GM10248 (cell line): Measurements from ENCODE around the gene CSMD2.

Experiments
- CTCF ChIA-PET: fragments of 300-600 bp; sonication (Branson Sonifier 250); formaldehyde crosslinking; extraction: SDS; loops from one replicate; lab custom pipeline; 2021; ENCODE audit warnings: antibody characterized with exemption; lab: Yijun Ruan, JAX
- POLR2A ChIA-PET: fragments of 350-650 bp; sonication (Branson Sonifier 250); formaldehyde crosslinking; extraction: SDS; loops from one replicate; lab custom pipeline; 2020; ENCODE audit warnings: antibody characterized with exemption; lab: Yijun Ruan, JAX
- DNase-seq: peaks from one replicate; pipeline ENCODE4 v3.0.0; 2012; ENCODE audit errors: extremely low spot score
- TF ChIP-seq, protein P1 (sequence below): IDR thresholded peaks from 2 replicates; pipeline ENCODE4 v1.5.1; 2012; ENCODE audit warnings: mild to moderate bottlenecking, low read depth; ENCODE audit errors: extremely low read depth, missing control alignments, control extremely low read depth

Gene CSMD2

DNA sequence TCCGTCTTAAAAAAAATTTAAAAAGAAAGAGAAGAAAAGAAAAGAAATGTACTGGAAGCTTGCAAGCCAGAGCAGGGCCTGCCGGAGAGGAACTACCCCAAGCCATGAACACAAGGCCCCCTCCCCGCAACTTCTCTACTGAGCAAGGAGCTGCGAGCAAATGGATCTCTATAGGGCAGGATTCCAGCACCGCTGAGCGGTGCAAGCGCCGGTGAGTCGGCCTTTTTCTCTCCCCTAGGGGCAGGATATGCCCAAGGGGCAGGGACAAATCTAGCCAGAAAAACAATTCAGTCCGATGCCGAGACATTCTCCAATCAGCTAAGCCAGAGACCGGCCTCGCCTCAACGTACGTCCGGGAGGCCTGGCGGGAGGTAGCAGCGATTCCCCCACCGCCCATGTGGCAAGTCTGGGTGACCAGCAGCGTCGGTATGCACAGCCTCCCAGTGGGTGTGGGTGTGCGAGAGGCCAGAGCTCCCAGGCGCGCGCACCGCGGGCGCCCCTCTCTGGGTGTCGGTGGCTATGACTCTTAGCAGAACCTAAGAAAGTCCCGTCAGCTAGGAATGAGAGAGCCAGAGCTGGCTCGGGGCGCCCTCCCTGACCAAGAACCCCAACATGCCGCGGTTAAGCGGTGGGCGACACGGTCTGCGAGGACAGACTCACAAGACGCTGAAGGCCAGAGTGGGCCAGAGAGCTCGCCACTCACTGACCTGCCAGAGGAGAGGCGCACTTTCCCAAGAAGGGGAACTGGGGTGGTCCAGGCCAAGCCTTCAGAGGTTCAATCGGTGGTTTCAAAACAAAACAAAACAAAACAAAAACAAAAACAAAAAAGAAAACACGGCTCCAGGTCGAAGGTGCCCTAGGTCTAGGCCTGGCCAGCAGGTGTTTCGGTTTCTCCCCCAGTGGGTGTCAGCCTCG lies 1.9 kb downstream of the CSMD2 start:
- DNase-seq, result peak; percentile 79
- ChIA-PET POLR2A (no interaction called here), CTCF (interaction anchor here (0.7 to 2.4 kb wide), 14 partner anchors 9 to 530 kb away, joined by 3 to 29 read pairs (median 4); no protein-coding TSS in a partner anchor)
- TF ChIP-seq, protein P1, sequence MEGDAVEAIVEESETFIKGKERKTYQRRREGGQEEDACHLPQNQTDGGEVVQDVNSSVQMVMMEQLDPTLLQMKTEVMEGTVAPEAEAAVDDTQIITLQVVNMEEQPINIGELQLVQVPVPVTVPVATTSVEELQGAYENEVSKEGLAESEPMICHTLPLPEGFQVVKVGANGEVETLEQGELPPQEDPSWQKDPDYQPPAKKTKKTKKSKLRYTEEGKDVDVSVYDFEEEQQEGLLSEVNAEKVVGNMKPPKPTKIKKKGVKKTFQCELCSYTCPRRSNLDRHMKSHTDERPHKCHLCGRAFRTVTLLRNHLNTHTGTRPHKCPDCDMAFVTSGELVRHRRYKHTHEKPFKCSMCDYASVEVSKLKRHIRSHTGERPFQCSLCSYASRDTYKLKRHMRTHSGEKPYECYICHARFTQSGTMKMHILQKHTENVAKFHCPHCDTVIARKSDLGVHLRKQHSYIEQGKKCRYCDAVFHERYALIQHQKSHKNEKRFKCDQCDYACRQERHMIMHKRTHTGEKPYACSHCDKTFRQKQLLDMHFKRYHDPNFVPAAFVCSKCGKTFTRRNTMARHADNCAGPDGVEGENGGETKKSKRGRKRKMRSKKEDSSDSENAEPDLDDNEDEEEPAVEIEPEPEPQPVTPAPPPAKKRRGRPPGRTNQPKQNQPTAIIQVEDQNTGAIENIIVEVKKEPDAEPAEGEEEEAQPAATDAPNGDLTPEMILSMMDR, result peak; percentile 49

DNA sequence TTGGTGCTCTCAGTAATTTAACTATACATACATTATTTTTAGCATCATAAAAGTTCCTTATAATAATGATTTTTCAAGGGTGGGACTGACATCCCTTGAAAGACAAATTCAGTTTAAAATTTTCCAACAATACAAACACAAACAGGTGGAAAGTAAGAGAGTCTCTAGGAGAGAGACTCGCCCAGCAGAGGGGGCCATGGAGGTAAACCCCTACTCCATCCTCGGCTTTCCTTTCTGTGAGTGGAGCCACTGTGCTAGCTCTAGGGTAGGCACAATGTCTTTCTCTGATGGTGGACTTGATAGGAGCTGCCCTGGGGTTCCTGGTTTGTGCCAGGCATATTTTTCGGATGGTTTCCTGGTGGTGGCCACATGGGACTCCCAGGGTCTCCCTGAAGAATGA lies 8.3 kb downstream of the CSMD2 start:
- CTCF ChIA-PET, result no interaction called here

DNA sequence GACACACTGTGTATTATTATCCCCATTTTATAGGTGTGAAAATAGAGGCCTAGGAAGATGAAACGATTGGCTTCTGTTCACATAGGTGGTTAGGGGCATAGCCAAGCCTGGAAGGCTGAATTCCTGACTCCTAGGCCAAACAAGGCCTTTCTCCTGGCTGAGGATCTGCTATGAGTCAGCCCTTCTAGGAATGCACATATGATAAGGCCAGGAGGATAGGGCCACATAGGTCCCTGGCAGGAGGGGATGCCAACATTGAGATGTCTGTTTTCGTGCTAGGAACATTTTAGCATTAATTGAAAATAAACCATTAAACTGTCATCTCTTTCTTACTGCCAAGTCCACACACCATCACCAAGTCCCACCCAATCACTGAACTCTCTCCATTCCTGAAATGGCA lies 9.2 kb downstream of the CSMD2 start:
- CTCF ChIA-PET, result no interaction called here
- TF ChIP-seq, protein P1, result no peak
- no peak for DNase-seq
- POLR2A ChIA-PET, result no interaction called here

More for the DNA sequence above, 8.3 kb downstream of the CSMD2 start:
- TF ChIP-seq, protein P1, result no peak
- no peak for DNase-seq
- POLR2A ChIA-PET, result no interaction called here

DNA sequence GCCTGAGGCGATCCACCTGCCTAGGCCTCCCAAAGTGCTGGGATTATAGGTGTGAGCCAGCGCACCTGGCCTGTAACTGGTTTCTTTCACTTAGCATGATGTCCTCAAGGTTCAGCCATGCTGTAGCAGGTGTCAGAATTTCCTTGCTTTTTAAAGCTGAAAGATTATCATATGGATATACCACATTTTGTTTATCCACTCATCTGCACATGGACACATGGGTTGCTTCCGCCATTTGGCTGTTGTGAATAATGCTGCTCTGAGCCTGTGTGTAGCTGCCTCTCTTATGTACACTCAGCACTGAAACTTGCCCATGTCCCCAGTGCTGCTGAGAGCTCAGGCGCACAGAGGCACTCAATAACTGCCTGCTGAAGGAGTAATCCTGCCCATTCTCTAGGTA lies 11.8 kb downstream of the CSMD2 start:
- DNase-seq, result no peak
- TF ChIP-seq, protein P1, result no peak
- ChIA-PET POLR2A (no interaction called here), CTCF (interaction anchor here (1.6 kb wide), 1 partner anchor 27 kb away, joined by 3 read pairs; no protein-coding TSS in a partner anchor)

DNA sequence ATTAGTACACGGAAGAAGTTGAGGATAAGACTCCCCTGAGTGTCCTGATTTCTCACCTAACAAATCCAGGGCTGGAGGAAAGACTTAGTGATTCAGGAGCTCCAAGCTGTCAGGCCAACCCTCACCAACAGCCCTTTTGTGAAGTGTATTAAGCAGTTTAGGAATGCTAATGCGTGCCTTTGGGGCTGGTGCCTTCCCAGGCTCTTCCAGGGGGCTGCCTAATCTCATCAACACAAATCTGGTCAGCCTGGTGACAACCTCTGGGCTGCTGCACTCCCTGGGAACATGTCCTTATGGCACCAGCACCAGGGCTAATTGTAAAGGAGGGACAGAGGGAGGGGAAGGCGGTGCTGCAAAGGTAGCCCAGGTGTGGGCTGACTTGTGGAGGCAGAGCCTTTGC lies 15.5 kb downstream of the CSMD2 start:
- no peak for DNase-seq
- ChIA-PET CTCF (no interaction called here), POLR2A (no interaction called here)
- TF ChIP-seq, protein P1, result no peak

DNA sequence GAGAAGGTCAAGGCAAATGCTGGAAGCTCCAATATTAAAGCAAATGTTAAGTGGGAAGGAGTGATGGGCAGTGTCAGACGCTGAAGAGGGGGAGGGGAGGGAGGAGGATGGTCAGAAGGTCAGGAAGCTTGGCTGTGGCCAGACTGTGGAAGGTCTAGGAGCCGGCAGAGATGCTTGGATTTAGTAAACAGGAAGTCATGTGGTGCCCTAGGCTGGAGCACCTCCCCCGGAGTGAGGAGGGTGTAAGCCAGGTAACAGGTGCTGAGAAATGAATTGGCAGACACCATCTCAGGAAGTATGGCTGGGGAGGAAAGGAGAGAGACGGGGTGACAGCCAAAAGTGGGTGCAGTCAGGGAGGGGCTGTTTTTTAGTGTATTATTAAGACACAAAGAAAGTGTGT lies 17.7 kb downstream of the CSMD2 start:
- TF ChIP-seq, protein P1, result no peak
- DNase-seq, result no peak
- CTCF ChIA-PET, result no interaction called here
- POLR2A ChIA-PET, result no interaction called here
